ENCODE measurements around the gene MYO1C.
"Not testable (repeated sequence)": the region's sequence is repeated elsewhere in the genome, so short reads cannot be mapped to it uniquely, and the experiment has no call there.

Gene MYO1C

GRCh38 chr17:1420163-1420562 is 72.3 kb downstream of the MYO1C start:
- no peak for DNase-seq

- not testable (repeated sequence) for DNase-seq
Observed at GRCh38 chr17:1418476-1418875, 74.0 kb downstream of the MYO1C start.

- DNase-seq: no peak
Observed at GRCh38 chr17:1416414-1416813, 76.1 kb downstream of the MYO1C start.

- DNase-seq: no peak
Observed at GRCh38 chr17:1414634-1415033, 77.9 kb downstream of the MYO1C start.
